Osteocyte (in vitro differentiated cells): Measurements from ENCODE around the gene AK8. TPM values are rescaled to one million over a fixed set of nuclear protein-coding genes. Genes with fewer than 3 reads are reported as not detected.

ENCODE experiments used
- DNase-seq: peaks from one replicate; pipeline ENCODE4 v3.0.0; 2021; ENCODE audit warnings: mixed read lengths; ENCODE audit not compliant: unreplicated experiment; ENCODE audit errors: extremely low spot score
- H3K27ac Mint-ChIP-seq: one replicate; pipeline ENCODE4 v1.8.0; 2021; ENCODE audit warnings: mild to moderate bottlenecking, mixed read lengths; ENCODE audit not compliant: unreplicated experiment
- H3K27me3 Mint-ChIP-seq: one replicate; pipeline ENCODE4 v1.8.0; 2021; ENCODE audit warnings: mixed read lengths; ENCODE audit not compliant: unreplicated experiment
- H3K36me3 Mint-ChIP-seq: one replicate; pipeline ENCODE4 v1.8.0; 2021; ENCODE audit warnings: mixed read lengths; ENCODE audit not compliant: unreplicated experiment
- H3K4me1 Mint-ChIP-seq: one replicate; pipeline ENCODE4 v1.8.0; 2021; ENCODE audit warnings: mixed read lengths; ENCODE audit not compliant: unreplicated experiment
- H3K4me3 Mint-ChIP-seq: one replicate; pipeline ENCODE4 v1.8.0; 2021; ENCODE audit warnings: mild to moderate bottlenecking, moderate library complexity, mixed read lengths; ENCODE audit not compliant: unreplicated experiment
- H3K9me3 Mint-ChIP-seq: one replicate; pipeline ENCODE4 v1.8.0; 2021; ENCODE audit warnings: mixed read lengths; ENCODE audit not compliant: unreplicated experiment
- CTCF ChIP-seq: fragments of 200-600 bp; sonication (generic); IDR thresholded peaks from 2 replicates; pipeline ENCODE4 v1.5.0; 2021; ENCODE audit warnings: antibody characterized with exemption, mild to moderate bottlenecking, moderate library complexity
- total RNA-seq: library from RNA; stranded (reverse); gene quantifications from 2 replicates; pipeline ENCODE4 v1.2.1, GENCODE V29; 2021

Gene AK8
- total RNA-seq, 1 donor from 2014 or later: 0.91 TPM

- no peaks in the 10 kb centered on the region for H3K27me3 Mint-ChIP-seq
- no peak for TF ChIP-seq CTCF
- H3K4me3 Mint-ChIP-seq: no peak overlapping the region
- no peak overlapping the region for H3K27ac Mint-ChIP-seq
- H3K9me3 Mint-ChIP-seq: no peaks in the 10 kb centered on the region
- DNase-seq: no peak
- H3K36me3 Mint-ChIP-seq: peaks cover 56% of the 10 kb centered on the region
- no peaks in the 10 kb centered on the region for H3K4me1 Mint-ChIP-seq
Measured at GRCh38 chr9:132903574-132904492, 25.7 kb upstream of the AK8 start.

GRCh38 chr9:132901858-132902831, 24.1 kb upstream of the AK8 start:
- Mint-ChIP-seq H3K4me3 (no peak overlapping the region), H3K27me3 (no peaks in the 10 kb centered on the region), H3K4me1 (no peaks in the 10 kb centered on the region), H3K36me3 (peaks cover 64% of the 10 kb centered on the region), H3K27ac (no peak overlapping the region), H3K9me3 (no peaks in the 10 kb centered on the region)
- DNase-seq: peak; percentile 93
- TF ChIP-seq CTCF: peak; percentile 94

- H3K36me3 Mint-ChIP-seq: peaks cover 55% of the 10 kb centered on the region
- H3K4me3 Mint-ChIP-seq: no peak overlapping the region
Measured at GRCh38 chr9:132898051-132898450, 20.0 kb upstream of the AK8 start.

DNA sequence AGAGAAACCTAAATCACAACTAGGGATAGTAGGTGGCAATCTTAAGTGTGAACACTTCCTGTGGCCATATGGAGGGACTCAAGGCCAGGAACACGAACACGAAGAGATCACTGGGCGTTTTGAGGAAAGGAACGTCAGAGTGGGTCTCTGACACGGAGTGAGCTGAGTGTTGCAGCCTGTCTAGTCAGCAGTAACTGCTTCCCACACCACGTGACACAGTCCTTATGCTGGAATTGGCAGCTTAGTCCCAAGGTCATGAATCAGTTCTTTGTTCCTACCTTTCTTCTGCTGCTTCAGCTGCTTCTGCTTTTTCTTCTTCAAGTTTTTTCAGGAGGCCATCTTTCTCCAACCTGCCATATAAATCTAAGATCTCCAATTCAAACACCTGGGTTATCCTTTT, 18.8 kb upstream of the AK8 start:
- DNase-seq: no peak
- Mint-ChIP-seq H3K36me3 (peaks cover 64% of the 10 kb centered on the region), H3K4me1 (no peaks in the 10 kb centered on the region), H3K27ac (no peak overlapping the region), H3K4me3 (no peak overlapping the region), H3K27me3 (no peaks in the 10 kb centered on the region), H3K9me3 (no peaks in the 10 kb centered on the region)
- no peak for TF ChIP-seq CTCF

More at GRCh38 chr9:132898051-132898450, 20.0 kb upstream of the AK8 start:
- DNase-seq: no peak
- Mint-ChIP-seq H3K4me1 (no peaks in the 10 kb centered on the region), H3K9me3 (no peaks in the 10 kb centered on the region), H3K27ac (no peak overlapping the region), H3K27me3 (no peaks in the 10 kb centered on the region)
- TF ChIP-seq CTCF: no peak
